DND-41 (cell line): ENCODE results near the gene MRAS.

ENCODE experiments used
- EZH2 ChIP-seq: IDR thresholded peaks from 3 replicates; pipeline ENCODE4 v1.6.1; 2012; ENCODE audit warnings: borderline replicate concordance, low read depth, mild to moderate bottlenecking, moderate library complexity, low read length, inconsistent platforms; ENCODE audit not compliant: severe bottlenecking
- TF ChIP-seq, protein P1 (sequence below): IDR thresholded peaks from 2 replicates; pipeline ENCODE4 v1.5.1; 2012; ENCODE audit warnings: borderline replicate concordance, low read length, moderate library complexity, mild to moderate bottlenecking; ENCODE audit not compliant: poor library complexity, severe bottlenecking; ENCODE audit errors: extremely low read depth

DNA sequence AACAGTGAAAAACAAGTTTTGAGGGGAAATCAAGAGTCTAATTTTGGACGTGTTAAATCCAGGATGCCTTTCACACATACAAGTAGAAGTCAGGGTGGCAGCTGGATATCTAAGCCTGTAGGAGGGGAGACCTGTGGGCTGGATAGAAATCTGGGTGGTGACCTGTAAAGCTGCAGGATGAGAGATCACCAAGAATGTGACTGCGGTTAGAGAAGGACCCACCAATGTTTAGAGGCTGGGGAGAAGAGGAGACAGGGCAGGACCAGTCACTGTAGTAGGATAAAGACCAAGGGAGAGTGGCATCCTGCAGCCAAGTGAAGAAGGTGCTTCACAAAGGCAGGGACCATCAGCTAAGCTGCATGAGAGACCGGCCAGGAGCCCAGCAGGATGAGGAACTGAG lies 36.2 kb downstream of the MRAS start:
- TF ChIP-seq, protein P1, sequence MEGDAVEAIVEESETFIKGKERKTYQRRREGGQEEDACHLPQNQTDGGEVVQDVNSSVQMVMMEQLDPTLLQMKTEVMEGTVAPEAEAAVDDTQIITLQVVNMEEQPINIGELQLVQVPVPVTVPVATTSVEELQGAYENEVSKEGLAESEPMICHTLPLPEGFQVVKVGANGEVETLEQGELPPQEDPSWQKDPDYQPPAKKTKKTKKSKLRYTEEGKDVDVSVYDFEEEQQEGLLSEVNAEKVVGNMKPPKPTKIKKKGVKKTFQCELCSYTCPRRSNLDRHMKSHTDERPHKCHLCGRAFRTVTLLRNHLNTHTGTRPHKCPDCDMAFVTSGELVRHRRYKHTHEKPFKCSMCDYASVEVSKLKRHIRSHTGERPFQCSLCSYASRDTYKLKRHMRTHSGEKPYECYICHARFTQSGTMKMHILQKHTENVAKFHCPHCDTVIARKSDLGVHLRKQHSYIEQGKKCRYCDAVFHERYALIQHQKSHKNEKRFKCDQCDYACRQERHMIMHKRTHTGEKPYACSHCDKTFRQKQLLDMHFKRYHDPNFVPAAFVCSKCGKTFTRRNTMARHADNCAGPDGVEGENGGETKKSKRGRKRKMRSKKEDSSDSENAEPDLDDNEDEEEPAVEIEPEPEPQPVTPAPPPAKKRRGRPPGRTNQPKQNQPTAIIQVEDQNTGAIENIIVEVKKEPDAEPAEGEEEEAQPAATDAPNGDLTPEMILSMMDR = no peak
- TF ChIP-seq EZH2 = no peak
